H9 (cell line): ENCODE measurements around the gene RCOR3. TPM values are rescaled to one million over a fixed set of nuclear protein-coding genes. Genes with fewer than 3 reads are reported as not detected.

Source experiments
- DNase-seq: peaks from one replicate; pipeline ENCODE4 v3.0.0-alpha.2; 2017
- H2AFZ ChIP-seq: one replicate; pipeline ENCODE4 v1.6.1; 2013; ENCODE audit warnings: mild to moderate bottlenecking, low read length, control low read depth, moderate library complexity
- H2AK5ac ChIP-seq: 2 replicates; pipeline ENCODE4 v1.6.1; 2013; ENCODE audit warnings: low read length, control low read depth, mixed read lengths; ENCODE audit not compliant: insufficient read length
- H2BK120ac ChIP-seq: one replicate; pipeline ENCODE4 v1.6.1; 2013; ENCODE audit warnings: low read depth, mild to moderate bottlenecking, low read length, control low read depth, inconsistent platforms; ENCODE audit not compliant: poor library complexity, severe bottlenecking
- H2BK12ac ChIP-seq: 2 replicates; pipeline ENCODE4 v1.6.1; 2013; ENCODE audit warnings: low read length, control low read depth, mixed read lengths, low read depth; ENCODE audit not compliant: insufficient read length
- H2BK15ac ChIP-seq: 2 replicates; pipeline ENCODE4 v1.6.1; 2013; ENCODE audit warnings: low read depth, low read length, control low read depth
- H2BK20ac ChIP-seq: one replicate; pipeline ENCODE4 v1.6.1; 2013; ENCODE audit warnings: low read depth, mild to moderate bottlenecking, low read length, control low read depth, inconsistent platforms; ENCODE audit not compliant: poor library complexity, severe bottlenecking
- H2BK5ac ChIP-seq: 2 replicates; pipeline ENCODE4 v1.6.1; 2013; ENCODE audit warnings: low read length, control low read depth, mixed read lengths; ENCODE audit not compliant: insufficient read length
- H3K14ac ChIP-seq: 2 replicates; pipeline ENCODE4 v1.6.1; 2013; ENCODE audit warnings: low read length, control low read depth; ENCODE audit not compliant: insufficient read depth
- H3K18ac ChIP-seq: 2 replicates; pipeline ENCODE4 v1.6.1; 2013; ENCODE audit warnings: low read depth, mild to moderate bottlenecking, mixed read lengths, low read length, control low read depth; ENCODE audit not compliant: insufficient read length
- H3K23ac ChIP-seq: 2 replicates; pipeline ENCODE4 v1.6.1; 2013; ENCODE audit warnings: low read length, control low read depth, mixed read lengths, low read depth; ENCODE audit not compliant: insufficient read length
- H3K23me2 ChIP-seq: 2 replicates; pipeline ENCODE4 v1.6.1; 2013; ENCODE audit warnings: low read depth, mild to moderate bottlenecking, mixed read lengths, low read length, control low read depth; ENCODE audit not compliant: insufficient read length, poor library complexity, severe bottlenecking
- H3K27ac ChIP-seq: 2 replicates; pipeline ENCODE4 v1.5.1; 2013; ENCODE audit warnings: low read length, control low read depth, mixed read lengths, low read depth; ENCODE audit not compliant: insufficient read length
- H3K27me3 ChIP-seq: 2 replicates; pipeline ENCODE4 v1.6.1; 2013; ENCODE audit warnings: low read length, control low read depth, inconsistent platforms; ENCODE audit not compliant: insufficient read depth
- H3K4ac ChIP-seq: 2 replicates; pipeline ENCODE4 v1.6.1; 2013; ENCODE audit warnings: low read depth, mild to moderate bottlenecking, control low read depth, inconsistent platforms, low read length, moderate library complexity
- H3K4me1 ChIP-seq: 2 replicates; pipeline ENCODE4 v1.6.1; 2013; ENCODE audit warnings: low read length, control low read depth, inconsistent platforms; ENCODE audit not compliant: insufficient read depth
- H3K4me2 ChIP-seq: 2 replicates; pipeline ENCODE4 v1.6.1; 2013; ENCODE audit warnings: low read length, control low read depth, mixed read lengths; ENCODE audit not compliant: insufficient read length, insufficient read depth
- H3K56ac ChIP-seq: 2 replicates; pipeline ENCODE4 v1.6.1; 2013; ENCODE audit warnings: low read depth, mild to moderate bottlenecking, mixed read lengths, low read length, control low read depth; ENCODE audit not compliant: insufficient read length
- H3K79me1 ChIP-seq: 2 replicates; pipeline ENCODE4 v1.6.1; 2013; ENCODE audit warnings: low read depth, mild to moderate bottlenecking, moderate library complexity, low read length, control low read depth, inconsistent platforms; ENCODE audit not compliant: insufficient read depth, poor library complexity, severe bottlenecking
- H3K79me2 ChIP-seq: 2 replicates; pipeline ENCODE4 v1.6.1; 2013; ENCODE audit warnings: low read length, control low read depth, inconsistent platforms; ENCODE audit not compliant: insufficient read depth
- H3K9ac ChIP-seq: 2 replicates; pipeline ENCODE4 v1.6.1; 2013; ENCODE audit warnings: low read length, control low read depth, mixed read lengths; ENCODE audit not compliant: insufficient read length; ENCODE audit errors: extremely low read depth
- H3K9me3 ChIP-seq: one replicate; pipeline ENCODE4 v1.6.1; 2013; ENCODE audit warnings: low read depth, low read length, inconsistent platforms; ENCODE audit not compliant: control insufficient read depth
- H3T11ph ChIP-seq: one replicate; pipeline ENCODE4 v1.6.1; 2013; ENCODE audit warnings: mild to moderate bottlenecking, low read length, control low read depth, inconsistent platforms
- H4K20me1 ChIP-seq: one replicate; pipeline ENCODE4 v1.6.1; 2013; ENCODE audit not compliant: control insufficient read depth, insufficient read length, insufficient read depth
- H4K5ac ChIP-seq: 2 replicates; pipeline ENCODE4 v1.6.1; 2013; ENCODE audit warnings: low read depth, mild to moderate bottlenecking, mixed read lengths, low read length, control low read depth; ENCODE audit not compliant: insufficient read length
- H4K8ac ChIP-seq: replicated peaks from 2 replicates; pipeline ENCODE4 v1.6.1; 2013; ENCODE audit warnings: low read length, control low read depth, mixed read lengths, low read depth; ENCODE audit not compliant: insufficient read length
- H4K91ac ChIP-seq: 2 replicates; pipeline ENCODE4 v1.6.1; 2013; ENCODE audit warnings: low read depth, mild to moderate bottlenecking, moderate library complexity, mixed read lengths, low read length, control low read depth; ENCODE audit not compliant: insufficient read length
- H3K27ac Mint-ChIP-seq, 3 experiments: 2 replicates in 2 of 3; 3 replicates in 1 of 3; pipeline ENCODE4 v1.8.0; 2020 to 2021; ENCODE audit warnings: mixed read lengths in 3 of 3, mild to moderate bottlenecking in 1 of 3, moderate library complexity in 1 of 3
- H3K27me3 Mint-ChIP-seq: 2 replicates; pipeline ENCODE4 v1.8.0; 2021; ENCODE audit warnings: low read depth, mild to moderate bottlenecking, moderate library complexity, mixed read lengths
- H3K36me3 Mint-ChIP-seq, 3 experiments: 2 replicates in 2 of 3; 3 replicates in 1 of 3; pipeline ENCODE4 v1.8.0; 2020 to 2021; ENCODE audit warnings: low read depth in 3 of 3, mixed read lengths in 3 of 3; ENCODE audit not compliant: insufficient read depth in 1 of 3
- H3K4me1 Mint-ChIP-seq, 2 experiments: 2 replicates each; pipeline ENCODE4 v1.8.0; 2020; ENCODE audit warnings: mixed read lengths in 2 of 2
- H3K4me3 Mint-ChIP-seq, 2 experiments: 2 replicates in 1 of 2; 3 replicates in 1 of 2; pipeline ENCODE4 v1.8.0; 2020 to 2021; ENCODE audit warnings: mild to moderate bottlenecking in 2 of 2, mixed read lengths in 2 of 2, moderate library complexity in 1 of 2
- H3K9me3 Mint-ChIP-seq, 2 experiments: 2 replicates in 1 of 2; 3 replicates in 1 of 2; pipeline ENCODE4 v1.8.0; 2020; ENCODE audit warnings: mild to moderate bottlenecking in 2 of 2, mixed read lengths in 2 of 2, moderate library complexity in 1 of 2
- CTCF ChIP-seq: fragments of 200-600 bp; sonication (generic); conservative IDR thresholded peaks from 3 replicates; pipeline ENCODE4 v1.8.0; 2021; ENCODE audit warnings: antibody characterized with exemption, mild to moderate bottlenecking
- WGBS: extraction: QIAGEN DNeasy Blood & Tissue Kit; methylation state at CpG from one replicate; pipeline ENCODE4 v1.1.7; 2013; ENCODE audit warnings: missing lambda C conversion rate, low lambda C conversion rate, mixed read lengths; ENCODE audit not compliant: insufficient read length; ENCODE audit errors: extremely low coverage; 5-methylcytosine and 5-hydroxymethylcytosine counted together
- total RNA-seq: library from RNA; stranded (reverse); gene quantifications from 2 replicates; pipeline ENCODE4 v1.2.1, GENCODE V29; 2021

The RCOR3 gene
- total RNA-seq, 1 experiment from 2014 or later, result 37.2 TPM

- no peak overlapping the region for H4K8ac ChIP-seq
- H3K27ac ChIP-seq, result no peak overlapping the region
- H3T11ph ChIP-seq, result no peak overlapping the region
- no peaks in the 10 kb centered on the region for H4K20me1 ChIP-seq
- no peak overlapping the region for H2BK12ac ChIP-seq
- no peaks in the 10 kb centered on the region for H3K9me3 ChIP-seq
- no peak overlapping the region for H2BK15ac ChIP-seq
- H2AFZ ChIP-seq, result no peak overlapping the region
- no peak overlapping the region for H3K4me2 ChIP-seq
- no CpG with 5 or more reads among the region's 3 CpGs for WGBS
- no peak overlapping the region for H4K5ac ChIP-seq
- H3K4me1 ChIP-seq, result peaks cover 12% of the 10 kb centered on the region
- no peak overlapping the region for H3K56ac ChIP-seq
- no peak overlapping the region for H2BK5ac ChIP-seq
- no peaks in the 10 kb centered on the region for H3K27me3 ChIP-seq
- H2BK20ac ChIP-seq, result no peak overlapping the region
- H2AK5ac ChIP-seq, result no peak overlapping the region
- H3K18ac ChIP-seq, result no peak overlapping the region
- no peak overlapping the region for H3K23ac ChIP-seq
- H4K91ac ChIP-seq, result no peak overlapping the region
- peak; percentile 22 for DNase-seq
- H3K36me3 Mint-ChIP-seq, result peaks cover under 1 to 3% (median 3%) of the 10 kb centered on the region in 3 experiments; a peak in 2 of 7 replicates
- no peaks in the 10 kb centered on the region for H3K27me3 Mint-ChIP-seq
- H3K79me1 ChIP-seq, result no peaks in the 10 kb centered on the region
- peak overlapping the region in 1 of 3 experiments; percentile 17; a peak in 5 of 7 replicates for H3K27ac Mint-ChIP-seq
- no peak overlapping the region for H3K9ac ChIP-seq
- H3K4me3 Mint-ChIP-seq, result no peak overlapping the region
- H3K14ac ChIP-seq, result no peak overlapping the region
- H3K9me3 Mint-ChIP-seq, result no peaks in the 10 kb centered on the region
- H2BK120ac ChIP-seq, result no peak overlapping the region
- peaks cover 39 to 45% of the 10 kb centered on the region in 2 experiments for H3K4me1 Mint-ChIP-seq
- no peaks in the 10 kb centered on the region for H3K23me2 ChIP-seq
- no peak for TF ChIP-seq CTCF
- peaks cover 3% of the 10 kb centered on the region; the same call in 1 of the 2 replicates for H3K79me2 ChIP-seq
- H3K4ac ChIP-seq, result no peak overlapping the region
These were observed 76.5 kb downstream of the RCOR3 start for GRCh38 chr1:211335522-211336157.
